H1 (cell line): ENCODE data around the gene SIGLEC12. TPM values are rescaled to one million over a fixed set of nuclear protein-coding genes. Genes with fewer than 3 reads are reported as not detected.

Experiments
- CTCF ChIA-PET: fragments of 300-600 bp; sonication (Branson Sonifier 250); formaldehyde crosslinking; loops from one replicate; lab custom pipeline; 2021; ENCODE audit not compliant: partially characterized antibody; lab: Charles Lee
- POLR2A ChIA-PET: fragments of 300-600 bp; sonication (Branson Sonifier 250); formaldehyde crosslinking; loops from one replicate; lab custom pipeline; 2021; ENCODE audit warnings: inconsistent platforms; ENCODE audit not compliant: partially characterized antibody; lab: Charles Lee
- DNase-seq, 2 experiments: peaks; one replicate each; pipeline versions ENCODE4 v3.0.0 to v3.0.0-alpha.2; 2010 to 2022; ENCODE audit warnings: low spot score in 2 of 2, low read depth in 1 of 2, mixed read lengths in 1 of 2
- FAIRE-seq: peaks from 2 replicates; lab custom pipeline; 2011; peaks lifted over from hg19 to GRCh38; lab: Jason Lieb, UNC
- H2AFZ ChIP-seq: 2 replicates; pipeline ENCODE4 v1.8.1; 2012; ENCODE audit warnings: low read length, inconsistent platforms
- H2AK5ac ChIP-seq: 2 replicates; pipeline ENCODE4 v1.6.1; 2013; ENCODE audit warnings: low read depth, low read length
- H2BK120ac ChIP-seq: replicated peaks from 2 replicates; pipeline ENCODE3; 2013; ENCODE audit warnings: low read depth, low read length, inconsistent platforms
- H2BK12ac ChIP-seq: 2 replicates; pipeline ENCODE4 v1.6.1; 2013; ENCODE audit warnings: low read depth, low read length
- H2BK15ac ChIP-seq: 2 replicates; pipeline ENCODE4 v1.6.1; 2013; ENCODE audit warnings: low read length
- H2BK20ac ChIP-seq: 2 replicates; pipeline ENCODE4 v1.6.1; 2013; ENCODE audit warnings: low read length
- H2BK5ac ChIP-seq: 2 replicates; pipeline ENCODE4 v1.6.1; 2013; ENCODE audit warnings: low read depth, low read length
- H3K14ac ChIP-seq: 2 replicates; pipeline ENCODE4 v1.6.1; 2013; ENCODE audit warnings: inconsistent platforms; ENCODE audit not compliant: insufficient read length
- H3K18ac ChIP-seq: 2 replicates; pipeline ENCODE4 v1.6.1; 2013; ENCODE audit warnings: low read length; ENCODE audit errors: extremely low read depth
- H3K23ac ChIP-seq: 2 replicates; pipeline ENCODE4 v1.6.1; 2013; ENCODE audit warnings: inconsistent platforms; ENCODE audit not compliant: insufficient read length
- H3K23me2 ChIP-seq: 2 replicates; pipeline ENCODE4 v1.6.1; 2013; ENCODE audit warnings: low read depth, low read length
- H3K27ac ChIP-seq: 2 replicates; pipeline ENCODE4 v1.6.1; 2011; ENCODE audit warnings: low read depth, low read length, inconsistent platforms
- H3K27me3 ChIP-seq, 4 experiments: replicated peaks in 1 of 4; 1 replicate in 1 of 4; 2 replicates in 3 of 4; pipeline versions ENCODE4 v1.6.1 to v1.8.1; 2011 to 2013; ENCODE audit warnings: low read length in 3 of 4, mild to moderate bottlenecking in 3 of 4, inconsistent platforms in 2 of 4, mixed read lengths in 2 of 4, moderate library complexity in 1 of 4; ENCODE audit not compliant: control insufficient read depth in 3 of 4, insufficient read depth in 3 of 4; ENCODE audit errors: extremely low read depth in 1 of 4
- H3K36me3 ChIP-seq, 4 experiments: 2 replicates each; pipeline versions ENCODE4 v1.6.1 to v1.8.1; 2011 to 2013; ENCODE audit warnings: mild to moderate bottlenecking in 4 of 4, low read length in 3 of 4, moderate library complexity in 2 of 4, control low read depth in 1 of 4, inconsistent platforms in 1 of 4; ENCODE audit not compliant: insufficient read depth in 4 of 4, control insufficient read depth in 2 of 4
- H3K4ac ChIP-seq: replicated peaks from 2 replicates; pipeline ENCODE3; 2013; ENCODE audit warnings: low read length, low read depth, mixed read lengths, inconsistent platforms; ENCODE audit not compliant: insufficient read length
- H3K4me1 ChIP-seq, 4 experiments: replicated peaks in 1 of 4; 1 replicate in 1 of 4; 2 replicates in 3 of 4; pipeline versions ENCODE4 v1.6.1 to v1.8.1; 2011 to 2013; ENCODE audit warnings: low read length in 3 of 4, inconsistent platforms in 2 of 4, mixed read lengths in 1 of 4; ENCODE audit not compliant: insufficient read depth in 4 of 4, control insufficient read depth in 3 of 4
- H3K4me2 ChIP-seq, 2 experiments: 2 replicates each; pipeline versions ENCODE4 v1.6.1 to v1.8.1; 2011 to 2013; ENCODE audit warnings: low read depth in 2 of 2, low read length in 2 of 2, control low read depth in 1 of 2, inconsistent platforms in 1 of 2, mild to moderate bottlenecking in 1 of 2; ENCODE audit not compliant: insufficient read depth in 1 of 2
- H3K4me3 ChIP-seq, 4 experiments: fragments of 200-600, 300-600 bp in 1 of 4; sonication (generic), shearing (Covaris generic), sonication (Bioruptor Twin) in 1 of 4; 2 replicates each; pipeline versions ENCODE4 v1.5.1 to v1.8.1; 2011 to 2016; ENCODE audit warnings: low read length in 4 of 4, low read depth in 3 of 4, control low read depth in 2 of 4, inconsistent platforms in 2 of 4, mild to moderate bottlenecking in 2 of 4, mixed read lengths in 1 of 4, moderate library complexity in 1 of 4; ENCODE audit not compliant: insufficient read depth in 2 of 4; ENCODE audit errors: extremely low read depth in 1 of 4
- H3K56ac ChIP-seq: replicated peaks from 2 replicates; pipeline ENCODE3; 2013; ENCODE audit warnings: low read depth, mild to moderate bottlenecking, mixed read lengths, low read length, inconsistent platforms; ENCODE audit not compliant: insufficient read length
- H3K79me1 ChIP-seq: 2 replicates; pipeline ENCODE4 v1.6.1; 2013; ENCODE audit warnings: low read depth, low read length, control low read depth
- H3K79me2 ChIP-seq, 2 experiments: 2 replicates each; pipeline versions ENCODE4 v1.6.1 to v1.8.1; 2012 to 2013; ENCODE audit warnings: low read length in 2 of 2, mild to moderate bottlenecking in 2 of 2, inconsistent platforms in 1 of 2; ENCODE audit not compliant: insufficient read depth in 2 of 2, control insufficient read depth in 1 of 2
- H3K9ac ChIP-seq, 4 experiments: replicated peaks in 1 of 4; 1 replicate in 1 of 4; 2 replicates in 3 of 4; pipeline versions ENCODE4 v1.6.1 to v1.8.1; 2011 to 2013; ENCODE audit warnings: low read depth in 3 of 4, low read length in 3 of 4, control low read depth in 2 of 4, mild to moderate bottlenecking in 2 of 4, moderate library complexity in 2 of 4, inconsistent platforms in 1 of 4; ENCODE audit errors: extremely low read depth in 1 of 4
- H3K9me3 ChIP-seq, 2 experiments: 2 replicates each; pipeline versions ENCODE4 v1.6.1 to v1.8.1; 2012 to 2013; ENCODE audit warnings: mild to moderate bottlenecking in 2 of 2, moderate library complexity in 2 of 2, control low read depth in 1 of 2, inconsistent platforms in 1 of 2, low read depth in 1 of 2, low read length in 1 of 2, mixed read lengths in 1 of 2; ENCODE audit not compliant: insufficient read depth in 2 of 2
- H4K20me1 ChIP-seq, 2 experiments: replicated peaks in 1 of 2; 2 replicates each; pipeline versions ENCODE3 to v1.8.1; 2011 to 2013; ENCODE audit warnings: inconsistent platforms in 2 of 2, low read length in 2 of 2, mild to moderate bottlenecking in 1 of 2; ENCODE audit not compliant: insufficient read depth in 2 of 2, control insufficient read depth in 1 of 2
- H4K5ac ChIP-seq: 2 replicates; pipeline ENCODE4 v1.6.1; 2013; ENCODE audit warnings: low read length, low read depth, mixed read lengths, inconsistent platforms; ENCODE audit not compliant: insufficient read length
- H4K8ac ChIP-seq: 2 replicates; pipeline ENCODE4 v1.8.0; 2013; ENCODE audit warnings: mild to moderate bottlenecking, moderate library complexity, low read length, inconsistent platforms; ENCODE audit not compliant: insufficient read depth; ENCODE audit errors: extremely low read depth
- H4K91ac ChIP-seq: replicated peaks from 2 replicates; pipeline ENCODE3; 2013; ENCODE audit warnings: low read length, mixed read lengths, inconsistent platforms; ENCODE audit not compliant: insufficient read length
- EZH2 ChIP-seq: fragments of 200-600 bp; sonication (generic); IDR thresholded peaks from 2 replicates; pipeline ENCODE4 v1.7.1; 2012; ENCODE audit warnings: low read depth, mild to moderate bottlenecking, moderate library complexity, low read length, inconsistent platforms; ENCODE audit not compliant: severe bottlenecking
- GABPA ChIP-seq: IDR thresholded peaks from 2 replicates; pipeline ENCODE4 v1.6.1; 2011; ENCODE audit warnings: mild to moderate bottlenecking, low read length, moderate library complexity, borderline replicate concordance; ENCODE audit not compliant: insufficient read depth
- MAX ChIP-seq: IDR thresholded peaks from 2 replicates; pipeline ENCODE4 v1.6.1; 2012; ENCODE audit warnings: inconsistent platforms
- POU5F1 ChIP-seq: IDR thresholded peaks from 2 replicates; pipeline ENCODE4 v1.6.1; 2011; ENCODE audit warnings: low read depth, mild to moderate bottlenecking, low read length, moderate library complexity
- SRF ChIP-seq: IDR thresholded peaks from 2 replicates; pipeline ENCODE4 v1.6.1; 2011; ENCODE audit warnings: mild to moderate bottlenecking, low read depth, low read length, moderate library complexity
- YY1 ChIP-seq: IDR thresholded peaks from 2 replicates; pipeline ENCODE4 v1.6.1; 2011; ENCODE audit warnings: low read depth, mild to moderate bottlenecking, low read length
- WGBS, 2 experiments: shearing (Covaris generic) in 1 of 2; methylation state at CpG; one replicate each; pipeline versions ENCODE4 v1.1.6 to v1.1.7; 2013 to 2015; ENCODE audit warnings: low lambda C conversion rate in 2 of 2, mixed read lengths in 2 of 2, inconsistent platforms in 1 of 2, low coverage in 1 of 2, missing lambda C conversion rate in 1 of 2; ENCODE audit not compliant: insufficient replicate concordance in 2 of 2, insufficient coverage in 1 of 2, insufficient read length in 1 of 2; ENCODE audit errors: extremely low coverage in 1 of 2, missing lambda C conversion rate in 1 of 2; 5-methylcytosine and 5-hydroxymethylcytosine counted together
- polyA plus RNA-seq, 7 experiments: library from polyadenylated mRNA; depleted of rRNA in 3 of 7; stranded (reverse) in 5 of 7; unstranded in 2 of 7; fragments of >200 nt in 5 of 7; fragments of 200-250 nt in 2 of 7; gene quantifications; 1 replicate in 5 of 7; 2 replicates in 1 of 7; 4 replicates in 1 of 7; pipeline versions ENCODE4 v1.2.1 to v1.2.3, GENCODE V29; 2011 to 2013; ENCODE audit warnings: missing spikeins in 2 of 7, mixed read lengths in 2 of 7
- total RNA-seq: library from RNA; stranded (reverse); fragmentation: NEBNext Ultra II Directional; extraction: Animal tissue kit (Norgen Biotek cat#: 25700); gene quantifications from 2 replicates; pipeline ENCODE4 v1.2.1, GENCODE V29; 2021

SIGLEC12 gene
- total and polyA plus RNA-seq, 2 of the 8 experiments (the other 6 are each of a cell fraction or from before 2014, with no cell fraction given) = not detected

GRCh38 chr19:51480590-51480989, 21.0 kb downstream of the SIGLEC12 start:
- Histone ChIP-seq H3K18ac (no peak overlapping the region), H3K23ac (no peak overlapping the region), H4K8ac (no peak overlapping the region), H2BK20ac (no peak overlapping the region), H4K20me1 (no peaks in the 10 kb centered on the region), H3K56ac (no peak overlapping the region), H4K91ac (no peak overlapping the region), H3K27me3 (no peaks in the 10 kb centered on the region), H3K36me3 (no peaks in the 10 kb centered on the region), H3K23me2 (no peaks in the 10 kb centered on the region), H3K4ac (no peak overlapping the region), H3K14ac (no peak overlapping the region), H2BK120ac (no peak overlapping the region), H3K4me3 (no peak overlapping the region), H4K5ac (no peak overlapping the region), H3K4me2 (no peak overlapping the region), H3K4me1 (no peaks in the 10 kb centered on the region), H2BK5ac (no peak overlapping the region), H2AK5ac (no peak overlapping the region), H2AFZ (no peak overlapping the region), H3K9me3 (peaks cover 61 to 88% of the 10 kb centered on the region in 2 experiments), H3K79me1 (no peaks in the 10 kb centered on the region), H3K79me2 (no peaks in the 10 kb centered on the region), H2BK15ac (no peak overlapping the region), H3K9ac (no peak overlapping the region), H3K27ac (no peak overlapping the region), H2BK12ac (no peak overlapping the region)
- POLR2A ChIA-PET = no interaction called here
- CTCF ChIA-PET = interaction anchor here (0.6 to 4.4 kb wide), 4 partner anchors 8 to 178 kb away, joined by 3 to 36 read pairs (median 4); no protein-coding TSS in a partner anchor
- no peak for FAIRE-seq
- 91% methylated on average over 8 of the region's 8 CpGs; no CpG with 5 or more reads in 1 of the 2 experiments for WGBS, 2 experiments
- no peak for DNase-seq
- no peak for TF ChIP-seq GABPA
- TF ChIP-seq SRF = no peak
- no peak for TF ChIP-seq MAX
- TF ChIP-seq EZH2 = no peak
- TF ChIP-seq POU5F1 = no peak
- TF ChIP-seq YY1 = no peak
